HG03045 (cell line): ENCODE results near the gene REPS1.
"Not testable (repeated sequence)": the region's sequence is repeated elsewhere in the genome, so short reads cannot be mapped to it uniquely, and the experiment has no call there.

Experiments used
- ATAC-seq: cut with Tn5 transposase; IDR thresholded peaks from one replicate; pipeline ENCODE4 v1.9.1; 2021; ENCODE audit warnings: mild to moderate bottlenecking, moderate library complexity; ENCODE audit not compliant: unreplicated experiment

The REPS1 gene, protein sequence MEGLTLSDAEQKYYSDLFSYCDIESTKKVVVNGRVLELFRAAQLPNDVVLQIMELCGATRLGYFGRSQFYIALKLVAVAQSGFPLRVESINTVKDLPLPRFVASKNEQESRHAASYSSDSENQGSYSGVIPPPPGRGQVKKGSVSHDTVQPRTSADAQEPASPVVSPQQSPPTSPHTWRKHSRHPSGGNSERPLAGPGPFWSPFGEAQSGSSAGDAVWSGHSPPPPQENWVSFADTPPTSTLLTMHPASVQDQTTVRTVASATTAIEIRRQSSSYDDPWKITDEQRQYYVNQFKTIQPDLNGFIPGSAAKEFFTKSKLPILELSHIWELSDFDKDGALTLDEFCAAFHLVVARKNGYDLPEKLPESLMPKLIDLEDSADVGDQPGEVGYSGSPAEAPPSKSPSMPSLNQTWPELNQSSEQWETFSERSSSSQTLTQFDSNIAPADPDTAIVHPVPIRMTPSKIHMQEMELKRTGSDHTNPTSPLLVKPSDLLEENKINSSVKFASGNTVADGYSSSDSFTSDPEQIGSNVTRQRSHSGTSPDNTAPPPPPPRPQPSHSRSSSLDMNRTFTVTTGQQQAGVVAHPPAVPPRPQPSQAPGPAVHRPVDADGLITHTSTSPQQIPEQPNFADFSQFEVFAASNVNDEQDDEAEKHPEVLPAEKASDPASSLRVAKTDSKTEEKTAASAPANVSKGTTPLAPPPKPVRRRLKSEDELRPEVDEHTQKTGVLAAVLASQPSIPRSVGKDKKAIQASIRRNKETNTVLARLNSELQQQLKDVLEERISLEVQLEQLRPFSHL

DNA sequence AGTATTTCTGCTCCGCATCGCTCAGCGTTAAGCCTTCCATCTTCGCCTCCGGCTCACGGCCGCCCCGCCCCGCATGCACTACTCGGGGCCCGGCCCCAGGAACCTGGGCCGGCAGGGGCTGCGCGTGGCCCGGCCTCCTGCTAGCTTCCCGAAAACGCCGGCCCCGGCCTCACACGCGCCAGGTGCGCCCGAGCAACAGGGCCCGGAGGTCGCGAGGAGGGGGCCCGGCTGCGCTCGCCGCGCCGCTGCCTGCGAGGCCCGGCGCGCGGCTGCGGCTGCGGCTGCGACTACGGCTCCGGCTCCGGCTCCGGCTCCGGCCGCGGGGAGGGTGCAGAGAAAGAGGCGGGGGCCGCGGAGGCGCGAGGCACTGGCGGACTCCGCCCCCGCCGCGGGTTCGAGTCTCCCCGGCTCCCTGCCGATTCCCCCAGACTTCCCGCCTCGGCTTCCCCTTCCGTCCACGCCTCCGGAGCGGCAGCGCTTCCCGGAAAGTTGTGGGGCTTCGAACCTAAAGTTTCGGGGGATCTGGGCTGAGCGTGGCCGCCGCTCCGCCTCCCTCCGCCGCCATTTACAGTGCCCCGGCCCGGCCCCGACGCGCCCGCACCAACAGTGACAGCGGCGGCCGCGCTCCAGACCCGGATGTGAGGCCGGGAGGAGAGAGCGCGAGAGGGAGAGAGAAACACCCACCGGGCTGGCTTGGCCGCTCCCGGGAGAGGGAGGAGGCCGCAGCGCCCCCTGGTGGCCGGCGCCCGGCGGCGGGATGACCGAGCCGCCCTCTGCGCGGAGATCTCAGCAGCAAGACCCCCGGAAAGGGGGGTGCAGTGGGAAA is at the start of gene REPS1:
TSS of gene REPS1 (minus strand) at position 611 of the 826 bp plus-strand sequence. CDS start at position 40, 571 bp downstream.
- ATAC-seq: peak; percentile 97

DNA sequence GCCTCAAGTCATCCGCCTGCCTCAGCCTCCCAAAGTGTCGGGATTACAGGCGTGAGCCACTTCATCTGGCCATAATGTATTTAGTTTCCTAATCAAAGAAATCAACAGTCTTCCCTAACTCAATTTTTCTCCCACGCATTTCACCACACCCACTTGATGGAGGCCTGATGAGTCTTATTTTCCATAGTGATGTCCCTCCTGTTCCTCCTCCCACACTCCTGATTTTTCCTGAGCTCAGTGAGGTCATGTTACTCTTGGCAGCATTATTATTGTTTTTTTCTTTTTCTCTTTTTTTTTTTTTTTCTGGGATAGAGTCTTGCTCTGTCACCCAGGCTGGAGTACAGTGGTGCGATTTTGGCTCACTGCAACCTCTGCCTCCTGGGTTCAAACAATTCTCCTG is 49.4 kb upstream of the REPS1 start:
- no peak for ATAC-seq

DNA sequence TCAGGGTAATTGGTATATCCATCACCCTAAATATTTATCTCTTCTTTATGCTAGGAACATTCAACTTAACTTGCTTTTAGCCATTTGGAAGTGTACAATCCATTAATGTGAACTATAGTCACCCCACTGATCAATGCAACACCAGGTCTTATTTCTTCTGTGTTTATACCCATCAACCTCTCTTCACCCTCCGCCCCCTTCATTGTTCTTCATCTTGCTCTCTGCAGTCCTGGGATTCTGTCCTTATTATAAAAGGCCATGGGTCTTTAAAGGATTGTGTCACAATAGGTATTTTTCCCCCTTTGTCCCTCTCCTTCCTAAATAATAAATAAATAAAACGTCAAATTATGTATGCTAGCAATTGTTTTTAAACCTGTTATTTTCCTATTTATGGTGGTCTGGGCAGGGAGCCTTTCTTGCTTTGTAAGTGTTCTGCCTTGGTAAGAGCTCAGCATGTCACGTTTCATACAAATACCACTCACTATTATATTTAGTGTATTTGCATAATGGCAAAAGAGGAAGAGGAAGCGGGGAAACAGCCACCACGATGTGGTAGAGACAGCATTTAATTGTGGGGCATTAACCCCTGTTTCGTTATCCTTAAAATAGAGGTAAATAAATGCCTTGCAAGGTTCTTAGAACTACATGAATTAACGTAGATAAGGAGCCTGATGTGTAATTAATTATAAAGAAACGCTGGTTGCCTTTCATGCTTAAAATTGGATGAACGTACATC is 42.3 kb upstream of the REPS1 start:
- peak; percentile 36 for ATAC-seq

DNA sequence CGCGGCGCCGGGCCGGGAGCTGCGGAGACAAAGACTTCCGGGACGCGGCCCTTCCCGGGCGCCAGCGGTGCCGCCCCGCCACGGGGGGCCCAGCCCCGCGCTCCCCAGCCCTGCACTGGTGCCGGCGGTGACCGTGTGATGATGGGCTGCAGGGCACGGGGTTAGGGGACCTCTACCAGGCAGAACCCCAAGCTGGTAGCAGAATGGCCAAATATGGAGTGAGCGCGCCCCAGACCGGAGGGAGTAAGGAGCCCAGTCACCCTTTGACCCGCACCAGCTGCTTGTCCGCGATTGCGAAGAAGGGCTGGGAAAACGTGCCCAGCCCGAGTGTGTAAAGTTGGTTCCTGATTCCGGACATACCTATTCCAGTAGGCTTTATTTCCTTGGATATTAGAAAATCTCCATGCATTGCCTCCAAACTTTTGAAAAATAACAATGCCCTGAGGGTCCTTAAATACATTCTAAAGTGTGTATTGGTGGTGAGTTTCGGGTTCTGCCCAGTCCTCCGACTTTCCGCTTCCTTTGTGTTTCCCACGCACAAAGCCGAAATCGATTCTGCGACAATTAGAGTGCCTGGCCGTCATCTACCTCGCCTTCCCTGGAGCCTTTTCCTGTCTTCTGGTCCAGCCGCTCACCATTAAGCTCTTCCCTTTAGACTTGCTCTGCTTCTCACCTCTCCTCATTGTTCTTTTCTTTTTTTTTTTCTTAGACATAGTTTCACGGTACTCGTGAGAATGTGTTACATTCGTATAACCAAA is 41.6 kb upstream of the REPS1 start:
- peak; percentile 40 for ATAC-seq

DNA sequence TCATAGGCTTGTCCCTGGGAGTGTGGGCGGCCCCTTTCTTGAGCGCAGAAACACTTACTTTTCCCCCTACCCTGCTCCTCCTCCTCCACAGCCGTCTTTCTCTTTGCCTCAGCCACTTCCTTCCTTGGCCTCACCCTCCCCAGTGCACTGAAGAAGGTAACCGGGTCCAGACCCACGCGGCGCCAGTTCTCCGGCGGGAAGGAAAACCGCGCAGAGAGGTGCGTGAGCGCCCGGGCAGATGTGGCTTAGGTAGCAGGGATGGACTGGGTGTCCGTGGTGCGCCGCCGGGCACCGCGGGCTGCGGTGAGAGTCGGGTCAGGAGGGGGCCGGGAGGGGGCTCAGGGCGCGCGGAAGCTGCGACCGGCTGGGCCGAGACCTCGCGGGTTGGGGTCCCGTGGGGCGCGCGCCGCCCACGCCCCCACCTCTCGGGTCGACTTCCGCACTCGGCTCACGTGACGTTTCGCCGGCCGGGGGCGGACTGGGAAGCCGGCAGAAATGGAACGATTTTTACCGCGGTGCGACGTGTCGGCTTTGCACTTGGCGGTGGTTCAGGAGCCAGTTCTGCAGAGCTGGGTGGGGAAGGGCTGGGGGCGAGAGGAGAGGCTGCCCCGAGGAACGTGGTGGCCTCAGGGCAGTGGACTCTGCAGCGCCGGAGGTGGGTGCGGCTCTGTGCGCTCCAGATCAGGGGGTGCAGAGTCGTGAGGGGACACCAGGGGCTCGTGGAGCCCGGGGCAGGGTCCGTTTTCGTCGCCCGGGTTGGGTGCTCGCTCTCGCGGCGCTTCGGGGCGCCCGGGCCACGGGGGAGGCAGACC is 40.8 kb upstream of the REPS1 start, which contains the start of gene ABRACL:
TSS of gene ABRACL (plus strand) at position 88 of the 812 bp plus-strand sequence. CDS start 5,416 bp downstream, outside the sequence.
- peak; percentile 67 for ATAC-seq

DNA sequence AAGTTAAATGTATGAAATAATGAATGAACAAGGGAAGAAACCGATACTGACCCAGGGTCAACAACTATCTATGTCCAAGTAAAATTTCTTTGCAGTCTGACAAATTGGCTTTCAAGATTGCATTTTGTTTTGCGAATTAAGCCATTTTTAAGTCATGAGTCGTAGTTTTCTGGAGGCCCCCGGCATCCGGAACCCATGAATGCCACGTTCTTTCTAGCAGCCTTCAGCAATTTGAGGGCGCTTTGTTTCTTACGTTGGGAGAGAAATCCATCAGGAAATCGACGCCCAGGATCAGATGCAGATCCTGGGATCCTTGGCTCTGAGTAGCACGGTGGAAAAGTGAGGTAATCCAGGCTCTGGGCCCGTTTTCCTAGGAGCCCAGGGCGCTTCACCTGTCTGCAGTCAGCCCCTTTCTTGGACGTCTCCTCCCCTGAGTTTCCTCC is 40.2 kb upstream of the REPS1 start:
- no peak for ATAC-seq

DNA sequence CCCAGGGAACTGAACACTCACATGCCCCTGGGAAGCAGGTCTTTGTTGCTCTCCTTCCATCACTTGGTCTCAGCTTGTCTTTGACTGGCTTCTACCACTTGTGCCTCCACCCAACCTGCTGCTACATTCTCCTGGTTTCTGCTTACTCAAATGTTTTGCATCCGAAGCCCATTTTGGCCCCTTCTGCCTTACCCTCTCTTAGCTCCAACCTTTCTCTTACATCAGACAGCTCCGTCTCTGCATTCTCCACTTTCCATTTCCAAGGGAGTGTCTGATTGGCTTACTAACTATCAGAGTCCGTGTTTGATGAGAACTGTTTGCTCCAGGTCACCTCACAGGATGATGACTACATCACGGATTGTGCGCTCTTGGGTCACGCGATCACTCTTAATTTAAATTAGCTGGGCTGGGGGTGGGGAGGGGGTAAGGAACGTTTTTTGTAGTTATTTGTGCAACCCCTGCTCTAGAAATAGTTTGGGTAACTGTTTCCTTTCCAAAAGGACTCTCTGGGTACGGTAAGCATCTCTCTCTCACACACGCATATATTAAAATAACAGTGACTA is 39.6 kb upstream of the REPS1 start:
- ATAC-seq: no peak

DNA sequence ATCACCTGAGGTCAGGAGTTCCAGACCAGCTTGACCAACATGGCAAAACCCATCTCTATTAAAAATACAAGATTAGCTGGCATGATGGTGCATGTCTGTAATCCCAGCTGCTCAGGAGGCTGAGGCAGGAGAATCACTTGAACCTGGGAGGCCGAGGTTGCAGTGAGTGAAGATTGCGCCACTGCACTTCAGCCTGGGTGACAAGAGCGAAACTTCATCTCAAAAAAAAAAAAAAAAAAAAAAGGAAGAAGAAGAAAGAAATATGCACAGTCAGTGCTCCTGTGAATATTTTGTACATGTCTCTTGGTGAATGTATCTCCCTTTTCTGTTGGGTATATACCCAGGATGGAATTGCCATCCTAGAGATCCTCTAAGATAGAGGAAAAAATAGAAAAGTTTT is 37.4 kb upstream of the REPS1 start:
- ATAC-seq: not testable (repeated sequence)

DNA sequence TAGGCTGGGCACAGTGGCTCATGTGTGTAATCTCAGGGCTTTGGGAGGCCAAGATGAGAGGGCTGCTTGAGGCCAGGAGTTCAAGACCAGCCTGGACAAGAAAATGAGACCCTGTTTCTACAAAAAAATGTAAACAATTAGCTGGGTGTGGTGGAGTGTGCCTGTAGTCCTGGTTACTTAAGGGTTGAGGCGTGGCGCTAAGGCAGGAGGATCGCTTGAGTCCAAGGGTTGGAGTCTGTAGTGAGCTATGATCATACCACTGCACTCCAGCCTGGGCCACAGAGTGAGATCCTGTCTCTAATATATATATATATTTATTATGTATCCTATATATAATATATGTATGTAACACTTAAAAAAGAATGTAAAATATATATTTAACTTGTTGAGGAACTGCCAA is 32.6 kb upstream of the REPS1 start:
- ATAC-seq: no peak

DNA sequence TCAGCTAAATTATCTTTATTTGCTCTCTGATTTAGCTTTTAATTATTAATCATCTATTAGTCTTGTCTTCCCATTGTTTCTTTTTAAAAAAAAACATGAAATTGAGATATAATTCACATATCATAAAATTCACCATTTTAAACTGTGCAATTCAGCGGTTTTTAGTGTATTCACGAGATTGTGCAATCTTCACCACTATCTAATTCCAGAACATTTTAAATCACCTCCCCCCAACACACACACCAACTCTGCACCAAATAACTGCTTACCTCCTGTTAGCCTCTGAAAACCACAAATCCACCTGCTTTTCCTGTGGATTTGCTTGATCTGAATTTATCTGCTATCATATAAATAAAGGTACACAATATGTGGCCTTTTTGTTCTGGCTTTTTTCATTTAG is 31.7 kb upstream of the REPS1 start:
- no peak for ATAC-seq

DNA sequence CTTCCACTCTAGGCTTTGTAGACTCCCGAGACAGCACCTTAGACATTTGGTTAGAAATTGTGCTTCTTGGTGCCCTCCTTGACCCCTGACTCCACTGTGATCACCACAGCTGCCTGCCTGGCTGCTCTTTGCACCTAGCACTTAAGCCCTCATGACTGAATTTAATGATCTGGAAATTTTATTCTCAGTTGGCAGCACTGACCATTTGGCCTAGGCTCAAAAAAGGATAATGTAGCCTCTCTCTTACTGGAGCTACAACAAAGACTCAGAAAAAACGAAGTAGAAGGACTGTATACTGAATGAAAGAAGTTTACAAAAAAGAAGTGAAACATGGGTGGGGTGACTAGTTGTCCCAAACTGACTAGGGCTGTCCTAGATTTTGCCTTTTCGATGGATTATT is 29.2 kb upstream of the REPS1 start:
- no peak for ATAC-seq

DNA sequence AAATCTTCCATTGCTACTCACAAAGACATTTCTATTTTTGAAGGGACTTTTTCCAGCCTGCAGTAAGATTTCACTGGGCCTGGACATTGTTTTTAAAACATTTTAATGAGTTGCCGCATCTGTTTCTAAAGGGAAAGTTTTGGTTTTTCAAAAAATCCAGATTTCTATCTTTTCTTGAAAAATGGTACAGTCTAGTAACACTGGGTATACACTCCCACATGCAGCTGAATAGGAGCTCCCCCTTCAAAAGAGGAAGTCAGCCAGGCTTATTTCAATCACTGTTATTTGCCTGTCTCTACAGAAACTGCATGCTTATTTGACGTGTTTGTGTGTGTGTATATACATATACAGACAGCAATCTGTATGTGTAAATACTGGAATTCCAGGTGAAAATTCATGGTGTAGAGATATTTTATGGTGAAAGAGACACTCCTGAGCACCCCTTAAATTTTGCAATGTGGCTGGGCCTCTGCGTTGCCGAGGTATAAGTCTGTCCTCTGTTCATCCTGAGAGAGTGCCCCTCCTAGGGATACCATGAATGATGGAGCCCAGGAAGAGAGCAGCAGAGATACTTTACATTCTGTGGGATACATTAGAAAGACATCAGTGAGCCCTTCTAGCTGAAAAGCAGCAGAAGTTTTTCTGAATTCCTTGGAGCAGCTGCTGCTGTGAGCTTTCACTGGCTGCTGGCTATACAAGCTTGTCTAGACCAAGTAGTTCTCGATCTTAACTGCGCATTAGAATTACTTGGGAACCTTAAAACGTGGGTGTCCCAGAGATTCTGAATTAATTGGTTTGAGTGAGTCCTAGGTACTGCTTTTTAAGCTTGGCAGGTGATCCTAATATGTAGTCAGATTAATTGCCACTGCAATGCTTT is 28.5 kb upstream of the REPS1 start:
- ATAC-seq: peak; percentile 85

DNA sequence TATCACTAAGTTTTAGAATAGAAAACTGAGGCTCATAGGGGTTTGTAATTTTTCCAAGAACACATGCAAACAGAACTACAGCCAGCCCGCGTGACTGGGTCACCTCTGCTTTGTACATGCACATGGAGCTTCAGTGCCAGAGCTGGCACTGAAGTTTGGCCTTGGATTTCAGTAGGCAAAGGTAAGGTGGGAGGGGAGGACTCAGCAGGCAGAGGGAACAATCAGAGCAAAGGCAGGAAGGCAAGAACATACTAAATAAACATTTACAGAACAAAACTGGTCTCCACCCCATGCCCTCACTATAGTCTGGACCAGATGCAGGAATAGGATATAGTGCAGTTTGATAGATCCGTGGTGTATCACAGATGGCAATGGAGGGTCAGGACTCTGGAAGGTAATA is 26.9 kb upstream of the REPS1 start:
- no peak for ATAC-seq

DNA sequence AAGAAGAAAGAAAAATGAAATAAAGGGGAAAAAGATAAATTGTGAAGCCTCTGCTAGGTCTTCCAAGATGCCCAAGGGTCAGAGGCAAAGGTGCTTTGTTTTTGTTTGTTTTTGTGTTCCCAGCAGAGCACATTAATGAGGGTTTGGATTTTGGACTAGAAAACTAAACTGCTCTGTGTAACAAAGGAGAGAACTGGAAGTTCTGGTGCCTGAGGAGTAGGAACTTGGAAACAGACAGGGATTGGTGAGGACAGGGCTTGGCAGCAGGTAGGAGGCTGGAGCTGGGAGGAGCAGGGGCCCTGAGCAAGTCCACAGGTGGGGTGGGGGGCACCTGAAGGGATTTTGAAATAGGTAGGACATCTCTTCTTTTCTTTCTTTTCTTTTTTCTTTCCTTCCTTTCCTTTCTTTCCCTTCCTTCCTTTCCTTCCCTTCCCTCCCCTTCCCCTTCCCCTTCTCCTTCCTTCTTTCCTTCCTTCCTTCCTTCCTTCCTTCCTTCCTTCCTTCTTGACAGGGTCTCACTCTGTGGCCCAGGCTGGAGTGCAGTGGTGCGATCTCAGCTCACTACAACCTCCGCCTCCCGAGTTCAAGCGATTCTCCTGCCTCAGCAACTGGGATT is 25.2 kb upstream of the REPS1 start:
- no peak for ATAC-seq

DNA sequence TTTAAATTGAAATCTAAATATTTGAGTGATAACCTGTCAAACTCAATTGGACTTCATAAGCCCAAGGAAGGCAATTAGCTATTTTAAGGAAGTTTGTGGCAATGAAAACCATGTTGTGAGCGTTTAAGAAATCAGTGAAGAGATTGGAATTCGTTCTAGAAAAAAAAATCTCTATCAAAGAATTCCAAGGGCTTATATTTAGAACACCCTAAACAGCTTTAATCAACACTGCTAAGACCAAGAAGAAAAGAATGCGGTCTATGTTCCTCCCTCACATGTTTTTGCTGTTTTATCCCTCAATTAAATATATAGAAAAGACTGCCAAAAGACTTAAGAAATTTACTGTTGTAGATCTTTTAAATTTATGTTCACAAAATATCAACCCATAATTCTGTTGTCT is 23.9 kb upstream of the REPS1 start:
- ATAC-seq: no peak

DNA sequence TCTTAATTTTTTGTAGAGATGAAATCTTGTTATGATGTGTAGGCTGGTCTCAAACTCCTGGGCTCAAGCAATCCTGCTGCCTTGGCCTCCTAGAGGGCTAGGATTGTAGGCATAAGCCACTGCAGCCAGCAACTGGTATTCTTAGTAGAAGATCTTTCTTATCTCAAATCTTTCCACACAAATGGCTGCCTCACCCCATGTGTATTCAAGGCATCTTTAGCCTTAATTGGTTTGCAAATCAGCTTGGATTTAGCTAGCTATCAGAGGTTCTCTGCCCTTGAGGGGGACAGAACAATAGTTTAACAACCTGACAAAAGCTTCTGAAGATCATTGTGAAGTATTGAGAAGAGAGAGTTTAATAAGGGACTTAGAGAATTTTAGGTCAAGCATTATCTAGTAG is 22.6 kb upstream of the REPS1 start:
- ATAC-seq: no peak

DNA sequence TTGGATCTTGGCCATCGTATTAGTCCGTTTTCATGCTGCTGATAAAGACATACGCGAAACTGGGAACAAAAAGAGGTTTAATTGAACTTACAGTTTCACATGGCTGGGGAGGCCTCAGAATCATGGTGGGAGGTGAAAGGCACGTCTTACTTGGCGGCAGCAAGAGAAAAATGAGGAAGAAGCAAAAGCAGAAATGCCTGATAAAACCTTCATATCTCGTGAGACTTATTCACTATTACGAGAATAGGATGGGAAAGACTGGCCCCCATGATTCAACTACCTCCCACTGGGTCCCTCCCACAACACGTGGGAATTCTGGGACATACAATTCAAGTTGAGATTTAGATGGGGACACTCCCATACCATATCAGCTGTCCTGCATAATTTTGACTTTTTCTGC is 20.1 kb upstream of the REPS1 start:
- ATAC-seq: no peak
